Kidney (tissue), 14 donors: ENCODE measurements around the gene RAF1. TPM values are rescaled to one million over a fixed set of nuclear protein-coding genes. Genes with fewer than 3 reads are reported as not detected.

Experiments
- DNase-seq, 5 donors: peaks; one replicate each; pipeline ENCODE4 v3.0.0-alpha.2; 2013 to 2020
- FAIRE-seq: peaks from 2 replicates; lab custom pipeline; 2012; peaks lifted over from hg19 to GRCh38; lab: Jason Lieb, UNC
- H3K27ac ChIP-seq, 2 donors: one replicate each; pipeline ENCODE4 v1.7.0; 2013; ENCODE audit warnings: low read depth in 2 of 2, low read length in 2 of 2, inconsistent platforms in 1 of 2
- H3K27me3 ChIP-seq: one replicate; pipeline ENCODE4 v1.7.1; 2013; ENCODE audit warnings: low read length, inconsistent platforms; ENCODE audit not compliant: control insufficient read depth, insufficient read depth
- H3K36me3 ChIP-seq, 3 donors: one replicate each; pipeline versions ENCODE4 v1.7.0 to v1.7.1; 2013; ENCODE audit warnings: low read length in 3 of 3, control low read depth in 1 of 3, inconsistent platforms in 1 of 3; ENCODE audit not compliant: insufficient read depth in 3 of 3, control insufficient read depth in 2 of 3
- H3K4me1 ChIP-seq, 3 donors: one replicate each; pipeline versions ENCODE4 v1.7.0 to v1.7.1; 2013; ENCODE audit warnings: low read length in 3 of 3, inconsistent platforms in 1 of 3, low read depth in 1 of 3; ENCODE audit not compliant: control insufficient read depth in 2 of 3, insufficient read depth in 2 of 3
- H3K4me3 ChIP-seq, 3 donors: one replicate each; pipeline versions ENCODE4 v1.7.0 to v1.8.1; 2013; ENCODE audit warnings: low read length in 3 of 3, control low read depth in 1 of 3, inconsistent platforms in 1 of 3
- H3K9ac ChIP-seq, 3 donors: one replicate each; pipeline versions ENCODE4 v1.7.0 to v1.7.1; 2013; ENCODE audit warnings: low read length in 3 of 3, control low read depth in 1 of 3, inconsistent platforms in 1 of 3
- H3K9me3 ChIP-seq, 3 donors: one replicate each; pipeline versions ENCODE4 v1.7.0 to v1.7.1; 2013; ENCODE audit warnings: low read length in 3 of 3, control low read depth in 1 of 3, inconsistent platforms in 1 of 3; ENCODE audit not compliant: control insufficient read depth in 2 of 3, insufficient read depth in 1 of 3
- intact Hi-C: fragments of 100-400 bp; cut with DNase I; formaldehyde crosslinking; loops from one replicate; pipeline ENCODE4 v1.11.1; 2022
- polyA plus RNA-seq: library from polyadenylated mRNA; stranded (reverse); fragments of 350-450 nt; fragmentation: Illumina TruSeq; extraction: RNeasy Lipid Tissue Mini Kit (QIAGEN cat#74804); gene quantifications from one replicate; pipeline ENCODE4 v1.2.3, GENCODE V29; 2014; ENCODE audit warnings: low read depth, low replicate concordance; ENCODE audit not compliant: insufficient read depth
- total RNA-seq: library from RNA; stranded (reverse); fragmentation: NEBNext Ultra II Directional; extraction: Animal tissue kit (Norgen Biotek cat#: 25700); gene quantifications from one replicate; pipeline ENCODE4 v1.2.1, GENCODE V29; 2021
- TF ChIP-seq, protein P1 (sequence below): IDR thresholded peaks from 3 replicates; pipeline ENCODE4 v1.5.1; 2012; ENCODE audit warnings: mild to moderate bottlenecking, moderate library complexity, borderline replicate concordance; ENCODE audit not compliant: insufficient read depth; ENCODE audit errors: extremely low read depth
- donor health status: control.
- donor health status: control.
- donor health status: control.
- donor health status: control.
- donor health status: control.
- donor health status: DM: yes; HTN: yes; CAD: no.
- donor health status: Normal renal cell carcinoma (clear cell type).

Gene RAF1
- total and polyA plus RNA-seq, 2 donors from 2014 or later = 53.0 to 79.6 TPM

DNA sequence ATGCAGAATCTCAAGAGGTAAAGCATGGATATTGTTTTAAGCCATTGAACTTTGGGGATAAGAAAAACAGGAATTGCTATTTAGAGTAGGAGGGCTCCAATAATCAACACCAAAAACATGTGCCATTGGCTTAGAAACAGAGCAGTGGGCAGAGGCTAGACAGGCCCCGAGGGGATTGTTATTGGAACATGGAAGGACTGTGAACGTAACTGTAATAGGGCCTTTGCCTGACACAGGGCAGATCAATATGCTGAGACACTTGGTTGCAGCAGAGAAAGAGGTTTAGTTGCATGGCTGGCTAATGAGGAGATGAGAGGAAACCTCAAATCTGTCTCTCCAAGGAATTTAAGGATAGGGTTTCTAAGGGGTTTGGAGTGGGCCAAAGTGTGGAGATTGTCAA is 36.9 kb upstream of the RAF1 start:
- Histone ChIP-seq H3K9ac (no peak overlapping the region), H3K36me3 (no peaks in the 10 kb centered on the region), H3K27ac (no peak overlapping the region), H3K27me3 (no peaks in the 10 kb centered on the region), H3K4me1 (no peaks in the 10 kb centered on the region), H3K4me3 (no peak overlapping the region), H3K9me3 (no peaks in the 10 kb centered on the region)
- FAIRE-seq (no peak), DNase-seq (no peak)
- TF ChIP-seq, protein P1, sequence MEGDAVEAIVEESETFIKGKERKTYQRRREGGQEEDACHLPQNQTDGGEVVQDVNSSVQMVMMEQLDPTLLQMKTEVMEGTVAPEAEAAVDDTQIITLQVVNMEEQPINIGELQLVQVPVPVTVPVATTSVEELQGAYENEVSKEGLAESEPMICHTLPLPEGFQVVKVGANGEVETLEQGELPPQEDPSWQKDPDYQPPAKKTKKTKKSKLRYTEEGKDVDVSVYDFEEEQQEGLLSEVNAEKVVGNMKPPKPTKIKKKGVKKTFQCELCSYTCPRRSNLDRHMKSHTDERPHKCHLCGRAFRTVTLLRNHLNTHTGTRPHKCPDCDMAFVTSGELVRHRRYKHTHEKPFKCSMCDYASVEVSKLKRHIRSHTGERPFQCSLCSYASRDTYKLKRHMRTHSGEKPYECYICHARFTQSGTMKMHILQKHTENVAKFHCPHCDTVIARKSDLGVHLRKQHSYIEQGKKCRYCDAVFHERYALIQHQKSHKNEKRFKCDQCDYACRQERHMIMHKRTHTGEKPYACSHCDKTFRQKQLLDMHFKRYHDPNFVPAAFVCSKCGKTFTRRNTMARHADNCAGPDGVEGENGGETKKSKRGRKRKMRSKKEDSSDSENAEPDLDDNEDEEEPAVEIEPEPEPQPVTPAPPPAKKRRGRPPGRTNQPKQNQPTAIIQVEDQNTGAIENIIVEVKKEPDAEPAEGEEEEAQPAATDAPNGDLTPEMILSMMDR = no peak
- intact Hi-C loops = no loop called here

DNA sequence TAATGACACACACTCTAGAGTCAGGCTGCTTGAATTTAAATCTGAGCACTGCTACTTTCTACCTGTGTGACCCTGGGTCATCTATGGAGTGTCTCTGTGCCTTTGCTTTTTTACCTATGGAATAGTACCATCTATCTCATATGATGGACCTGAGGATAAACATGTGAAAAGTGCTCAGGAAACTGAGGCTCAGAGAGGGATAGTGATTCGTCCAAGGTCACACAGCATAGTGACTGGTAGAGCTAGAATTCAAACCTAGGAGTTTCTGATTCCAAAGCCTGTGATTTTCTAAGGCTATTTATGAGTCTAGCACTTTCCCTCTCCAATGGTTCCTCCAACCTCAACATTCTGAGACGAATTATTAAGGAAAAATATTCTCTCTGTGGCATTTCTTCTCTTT is 32.0 kb upstream of the RAF1 start:
- DNase-seq = no peak
- intact Hi-C loops = no loop called here
- H3K27ac ChIP-seq = no peak overlapping the region
- TF ChIP-seq, protein P1 = no peak
- H3K4me1 ChIP-seq = no peaks in the 10 kb centered on the region
- H3K27me3 ChIP-seq = no peaks in the 10 kb centered on the region
- H3K36me3 ChIP-seq = no peaks in the 10 kb centered on the region
- FAIRE-seq = no peak
- H3K9ac ChIP-seq = no peak overlapping the region
- no peak overlapping the region for H3K4me3 ChIP-seq
- H3K9me3 ChIP-seq = no peaks in the 10 kb centered on the region

DNA sequence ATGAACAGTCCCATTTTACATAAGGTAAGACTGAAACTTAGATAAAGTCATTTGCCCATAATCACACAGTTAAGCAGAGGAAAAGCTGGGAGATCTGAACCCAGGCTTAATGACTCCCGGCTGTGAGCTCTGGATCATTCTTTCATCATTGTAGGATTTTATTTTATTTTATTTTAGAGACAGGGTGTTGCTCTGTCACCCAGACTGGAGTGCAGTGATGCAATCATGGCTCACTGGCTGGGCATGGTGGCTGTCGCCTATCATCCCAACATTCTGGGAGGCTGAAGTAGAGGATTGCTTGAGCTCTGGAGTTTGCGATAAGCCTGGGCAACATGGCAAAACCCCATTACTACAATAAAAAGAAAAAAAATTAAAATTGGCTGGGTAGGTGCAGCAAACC is 31.2 kb upstream of the RAF1 start:
- no peak for DNase-seq
- FAIRE-seq = no peak
- TF ChIP-seq, protein P1 = no peak
- Histone ChIP-seq H3K4me1 (no peaks in the 10 kb centered on the region), H3K4me3 (no peak overlapping the region), H3K36me3 (no peaks in the 10 kb centered on the region), H3K9ac (no peak overlapping the region), H3K27me3 (no peaks in the 10 kb centered on the region), H3K27ac (no peak overlapping the region), H3K9me3 (no peaks in the 10 kb centered on the region)
- intact Hi-C loops = no loop called here

DNA sequence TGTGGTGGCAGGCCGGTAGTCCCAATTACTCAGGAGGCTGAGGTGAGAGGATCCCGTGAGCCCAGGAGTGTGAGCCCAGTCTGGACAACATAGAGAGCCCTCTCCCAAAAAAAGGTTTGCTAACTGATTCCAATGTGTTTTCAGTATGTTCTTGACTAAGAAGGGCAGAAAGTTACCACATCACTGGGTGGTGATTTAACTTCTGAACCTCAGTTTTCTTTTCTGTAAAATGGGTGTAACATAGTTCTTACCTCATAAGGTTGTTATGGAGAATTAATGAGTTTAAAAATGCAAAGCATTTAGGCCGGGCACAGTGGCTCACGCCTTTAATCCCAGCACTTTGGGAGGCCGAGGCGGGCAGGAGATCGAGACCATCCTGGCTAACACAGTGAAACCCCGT is 28.5 kb upstream of the RAF1 start:
- no peaks in the 10 kb centered on the region for H3K27me3 ChIP-seq
- no peaks in the 10 kb centered on the region for H3K4me1 ChIP-seq
- DNase-seq = no peak
- no peak overlapping the region for H3K9ac ChIP-seq
- H3K4me3 ChIP-seq = no peak overlapping the region
- H3K9me3 ChIP-seq = no peaks in the 10 kb centered on the region
- no peak overlapping the region for H3K27ac ChIP-seq
- TF ChIP-seq, protein P1 = no peak
- intact Hi-C loops = no loop called here
- no peak for FAIRE-seq
- H3K36me3 ChIP-seq = no peaks in the 10 kb centered on the region
